MG63 (cell line): ENCODE results near the gene CACNB1. TPM values are rescaled to one million over a fixed set of nuclear protein-coding genes. Genes with fewer than 3 reads are reported as not detected.
"Not testable (repeated sequence)": the region's sequence is repeated elsewhere in the genome, so short reads cannot be mapped to it uniquely, and the experiment has no call there.

Source experiments
- DNase-seq: peaks from one replicate; pipeline ENCODE4 v3.0.0-alpha.2; 2020
- H3K27me3 ChIP-seq: fragments of 250-450 bp; sonication (Bioruptor Pico); 2 replicates; pipeline ENCODE4 v1.5.1; 2020; ENCODE audit warnings: mild to moderate bottlenecking, moderate library complexity
- H3K36me3 ChIP-seq: fragments of 250-450 bp; sonication (Bioruptor Pico); 2 replicates; pipeline ENCODE4 v1.5.1; 2020; ENCODE audit warnings: mild to moderate bottlenecking, moderate library complexity
- H3K4me3 ChIP-seq: fragments of 250-450 bp; sonication (Bioruptor Pico); 2 replicates; pipeline ENCODE4 v1.5.1; 2020; ENCODE audit warnings: mild to moderate bottlenecking, moderate library complexity
- H3K9me3 ChIP-seq: fragments of 250-450 bp; sonication (Bioruptor Pico); 2 replicates; pipeline ENCODE4 v1.5.1; 2020; ENCODE audit warnings: mild to moderate bottlenecking, moderate library complexity
- total RNA-seq: library from RNA; depleted of rRNA; stranded (reverse); fragments of >200 nt; shearing (Covaris generic); gene quantifications from 2 replicates; pipeline ENCODE4 v1.2.3, GENCODE V29; 2014; ENCODE audit warnings: low replicate concordance; rRNA removed

Gene CACNB1
- total RNA-seq, 1 experiment from 2014 or later = 2.4 TPM

DNA sequence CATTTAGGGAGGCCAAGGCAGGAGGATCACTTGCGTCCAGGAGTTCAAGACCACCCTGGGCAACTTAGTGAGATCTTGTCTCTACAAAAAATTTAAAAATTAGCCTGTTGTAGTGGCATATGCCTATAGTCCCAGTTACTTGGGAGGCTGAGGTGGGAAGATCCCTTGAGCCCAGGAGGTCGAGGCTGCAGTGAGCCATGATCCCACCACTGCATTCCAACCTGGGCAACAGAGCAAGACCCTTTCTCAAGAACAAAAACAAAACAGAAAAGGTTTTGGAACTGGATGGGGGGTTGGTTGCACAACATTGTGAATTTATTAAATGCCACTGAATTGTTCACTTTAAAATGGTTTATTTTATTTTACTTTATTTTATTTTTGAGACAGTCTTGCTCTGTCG is 67.3 kb downstream of the CACNB1 start:
- H3K36me3 ChIP-seq = no peaks in the 10 kb centered on the region
- no peak for DNase-seq
- H3K4me3 ChIP-seq = no peak overlapping the region
- H3K27me3 ChIP-seq = no peaks in the 10 kb centered on the region
- no peaks in the 10 kb centered on the region for H3K9me3 ChIP-seq

DNA sequence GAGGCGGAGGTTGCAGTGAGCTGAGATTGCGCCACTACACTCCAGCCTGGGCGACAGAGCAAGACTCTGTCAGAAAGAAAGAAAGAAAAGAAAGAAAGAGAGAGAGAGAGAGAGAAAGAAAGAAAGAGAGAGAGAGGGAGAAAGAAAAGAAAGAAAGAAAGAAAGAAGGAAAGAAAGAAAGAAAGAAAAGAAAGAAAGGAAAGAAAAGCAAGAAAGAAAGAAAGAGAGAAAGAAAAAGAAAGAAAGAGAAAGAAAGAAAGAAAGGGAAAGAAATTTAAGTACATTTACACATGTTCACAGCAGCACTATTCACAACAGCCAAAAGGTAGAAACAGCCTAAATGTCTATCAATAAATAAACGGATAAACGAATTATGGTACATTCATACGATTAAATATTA is 67.9 kb downstream of the CACNB1 start:
- H3K9me3 ChIP-seq, DNase-seq, H3K27me3 ChIP-seq, H3K36me3 ChIP-seq, H3K4me3 ChIP-seq: not testable (repeated sequence)

DNA sequence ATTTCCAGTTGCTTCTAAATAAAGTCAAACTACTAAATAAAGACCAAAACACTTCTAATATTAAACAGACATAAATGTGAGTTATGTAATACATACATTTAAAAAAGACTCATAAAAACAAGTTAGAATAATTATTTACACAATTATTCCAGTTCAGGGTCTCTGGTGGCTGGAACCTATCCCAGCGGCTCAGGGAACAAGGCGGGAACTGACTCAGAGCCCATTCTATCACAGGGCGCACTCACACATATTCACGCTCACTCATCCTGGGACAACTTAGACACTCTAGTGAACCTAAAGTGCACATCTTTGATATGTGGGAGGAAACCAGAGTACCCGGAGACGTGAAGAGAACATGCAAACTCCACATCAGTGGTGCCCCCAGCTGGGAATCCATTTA is 71.0 kb downstream of the CACNB1 start:
- no peaks in the 10 kb centered on the region for H3K27me3 ChIP-seq
- no peak for DNase-seq
- no peaks in the 10 kb centered on the region for H3K36me3 ChIP-seq
- no peaks in the 10 kb centered on the region for H3K9me3 ChIP-seq
- H3K4me3 ChIP-seq = no peak overlapping the region

DNA sequence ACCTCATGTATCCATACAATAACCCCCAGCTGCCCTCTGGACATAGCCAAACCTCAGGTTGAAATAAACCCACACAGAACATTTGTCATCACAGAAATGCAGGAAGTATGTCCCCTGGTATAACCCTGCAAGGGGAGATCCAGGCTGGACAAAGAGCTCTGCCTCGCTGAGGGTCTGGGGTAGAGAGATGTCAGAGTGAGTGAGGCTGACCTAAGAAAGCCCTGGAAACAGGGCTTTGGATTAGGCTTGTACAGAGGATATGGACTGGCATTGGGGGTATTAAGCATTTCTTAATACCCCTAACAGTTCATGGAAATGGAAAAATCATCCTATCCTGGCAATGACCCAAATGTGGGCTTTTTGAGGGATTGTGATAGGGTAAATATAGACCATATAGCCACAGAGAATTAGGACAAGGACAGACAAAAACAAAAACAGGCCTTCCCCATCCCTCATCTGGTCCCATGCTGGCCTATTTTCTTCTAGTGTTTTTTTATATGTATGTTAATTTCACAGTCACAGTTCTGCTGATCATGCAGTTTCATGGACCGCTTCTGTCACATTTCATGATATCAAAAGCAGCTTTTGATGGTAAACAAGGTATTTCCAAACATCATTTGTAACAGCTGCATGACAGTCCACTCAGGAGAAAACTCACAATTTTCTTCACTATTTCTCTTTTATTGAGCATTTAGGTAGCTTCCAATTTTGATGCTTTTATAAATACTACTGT is 72.2 kb downstream of the CACNB1 start:
- no peak overlapping the region for H3K4me3 ChIP-seq
- no peaks in the 10 kb centered on the region for H3K9me3 ChIP-seq
- DNase-seq = no peak
- no peaks in the 10 kb centered on the region for H3K36me3 ChIP-seq
- no peaks in the 10 kb centered on the region for H3K27me3 ChIP-seq

DNA sequence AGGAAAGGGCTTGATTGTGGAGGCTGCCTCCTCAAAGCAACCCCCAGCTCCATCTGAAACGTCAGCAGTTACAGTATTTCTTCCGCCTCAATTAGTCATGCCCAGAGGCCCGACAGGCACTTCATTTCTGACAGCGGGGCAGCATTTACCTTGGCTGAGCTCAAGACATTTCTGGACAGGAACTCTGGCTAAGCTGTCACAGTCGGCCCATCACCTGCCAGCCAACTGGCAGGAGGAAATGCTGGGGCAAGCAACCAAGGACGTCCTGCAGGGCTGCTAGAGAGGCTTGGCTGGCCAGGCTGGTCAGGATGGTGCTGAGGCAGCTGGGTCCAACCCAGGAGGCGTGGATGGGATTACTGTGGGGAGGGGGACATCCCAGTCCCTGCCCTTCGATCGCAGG is 73.8 kb downstream of the CACNB1 start:
- no peaks in the 10 kb centered on the region for H3K9me3 ChIP-seq
- no peak overlapping the region for H3K4me3 ChIP-seq
- no peaks in the 10 kb centered on the region for H3K36me3 ChIP-seq
- H3K27me3 ChIP-seq = no peaks in the 10 kb centered on the region
- DNase-seq = peak; percentile 94

Other genes with a start within 250 kb of the CACNB1 start
- not detected in 2 replicates for gene FBXO47, start 230.3 kb downstream of the CACNB1 start, total RNA-seq
- gene PLXDC1, start 46.0 kb downstream of the CACNB1 start, total RNA-seq = not detected in 2 replicates
- gene ARL5C, start 31.5 kb downstream of the CACNB1 start, total RNA-seq = not detected in 2 replicates
- 4,123 and 4,721 TPM in 2 replicates for gene RPL19, start 2.6 kb upstream of the CACNB1 start, total RNA-seq
- gene STAC2, start 28.3 kb upstream of the CACNB1 start, total RNA-seq = not detected in 2 replicates
- gene FBXL20, start 204.0 kb upstream of the CACNB1 start, total RNA-seq = 12.3 and 31.8 TPM in 2 replicates